8988T (cell line): Measurements from ENCODE around the gene NOA1.
A peak's percentile ranks its signal among the peaks of the same experiment; 100 is the strongest.

Experiments used
- DNase-seq: peaks from one replicate; pipeline ENCODE4 v3.0.0; 2011

Gene NOA1

DNA sequence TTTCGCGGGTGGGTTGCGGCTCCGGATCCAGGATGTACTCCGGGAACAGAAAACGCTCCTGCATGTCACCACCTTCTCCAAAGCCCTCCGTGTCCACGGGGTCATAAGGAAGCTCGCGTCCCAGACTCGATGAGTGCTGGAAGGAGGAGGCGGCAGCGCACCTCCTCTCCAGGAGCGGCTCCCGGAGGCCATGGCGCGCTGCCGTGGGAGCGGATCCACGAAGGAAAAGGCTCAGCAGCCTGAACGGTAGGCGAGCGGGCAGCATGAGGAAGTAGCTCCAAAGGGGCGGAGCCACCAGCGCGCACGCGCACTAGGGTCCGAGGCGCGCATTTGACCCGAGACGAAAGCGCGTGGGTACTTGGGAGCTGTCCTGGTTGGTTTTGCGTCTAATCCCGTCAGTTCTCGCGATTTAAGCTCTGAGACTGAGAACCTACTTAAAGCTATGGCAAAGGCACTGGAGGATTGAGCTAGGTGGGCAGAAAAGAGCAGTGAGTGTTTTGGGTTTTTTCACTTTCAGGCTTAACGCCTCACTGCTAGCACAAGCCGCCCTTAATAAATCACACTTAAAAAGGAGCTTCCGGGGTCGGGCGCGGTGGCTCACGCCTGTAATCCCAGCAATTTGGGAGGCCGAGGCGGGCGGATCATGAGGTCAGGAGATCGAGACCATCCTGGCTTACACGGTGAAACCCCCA lies at the start of gene NOA1:
Gene NOA1 (minus strand): TSS at position 286 of the 692 bp plus-strand sequence. CDS start 21 bp downstream, at position 265.
- DNase-seq: peak; percentile 75

DNA sequence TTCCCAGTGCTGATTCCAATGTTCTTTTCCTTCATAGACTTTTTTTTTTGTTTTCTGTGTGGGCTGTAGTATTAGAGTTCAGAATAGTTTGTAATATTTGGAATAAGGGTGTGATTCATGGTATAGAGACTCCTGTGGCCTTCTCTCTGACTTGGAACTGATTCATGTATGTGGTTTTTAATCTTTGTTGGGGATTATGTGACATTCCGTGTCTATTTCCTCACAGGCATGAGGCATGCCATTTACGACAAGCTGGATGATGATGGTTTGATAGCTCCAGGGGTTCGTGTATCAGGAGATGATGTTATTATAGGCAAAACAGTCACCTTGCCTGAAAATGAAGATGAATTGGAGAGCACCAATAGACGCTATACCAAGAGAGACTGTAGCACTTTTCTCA lies 45.7 kb upstream of the NOA1 start:
- DNase-seq: no peak

DNA sequence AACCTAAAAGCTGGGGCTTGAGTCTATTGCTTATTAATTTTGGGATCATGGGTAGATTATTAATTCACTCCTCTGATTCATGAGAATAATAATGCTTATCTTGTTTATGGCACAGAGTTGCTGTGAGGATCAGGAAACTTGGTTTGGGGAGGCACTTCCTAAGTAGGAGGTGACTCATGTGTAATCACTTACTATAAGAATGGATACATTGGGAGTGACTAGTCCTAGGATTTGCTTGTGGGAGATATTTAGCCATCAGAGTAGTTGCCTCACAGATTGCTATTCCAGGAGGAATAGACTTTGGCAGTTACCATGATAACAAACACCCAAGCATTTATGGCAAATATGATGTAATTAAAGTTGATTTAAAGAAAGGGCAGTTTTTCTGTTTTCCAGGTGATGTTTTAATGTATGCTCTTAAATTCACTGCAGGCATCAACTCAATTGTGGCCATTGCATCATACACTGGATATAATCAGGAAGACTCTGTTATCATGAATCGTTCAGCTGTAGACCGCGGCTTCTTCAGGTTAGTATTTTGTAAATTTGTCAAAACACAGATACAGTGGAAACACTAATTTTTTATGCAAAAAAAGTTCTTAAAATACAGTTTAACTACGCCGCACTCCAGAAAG lies 43.2 kb upstream of the NOA1 start:
- DNase-seq: no peak

DNA sequence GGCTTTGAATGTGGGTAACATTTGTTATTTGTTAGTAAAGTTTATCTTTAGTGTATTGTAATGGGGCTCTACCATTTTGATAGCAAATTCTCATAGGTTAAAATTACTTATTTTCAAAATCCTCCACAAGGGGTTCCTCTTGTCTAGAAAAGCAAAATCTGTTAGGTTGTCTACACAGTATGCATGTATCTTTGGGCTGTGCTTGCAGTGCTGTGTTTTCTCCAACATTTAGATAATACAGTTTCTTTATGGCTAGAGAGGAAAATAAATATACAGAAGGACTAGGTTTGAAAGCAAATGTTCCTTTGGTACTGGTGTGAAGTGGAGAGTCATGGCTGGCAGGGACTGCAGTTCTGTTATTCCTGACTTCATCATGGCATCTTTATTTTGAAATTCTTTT lies 41.6 kb upstream of the NOA1 start:
- DNase-seq: no peak

DNA sequence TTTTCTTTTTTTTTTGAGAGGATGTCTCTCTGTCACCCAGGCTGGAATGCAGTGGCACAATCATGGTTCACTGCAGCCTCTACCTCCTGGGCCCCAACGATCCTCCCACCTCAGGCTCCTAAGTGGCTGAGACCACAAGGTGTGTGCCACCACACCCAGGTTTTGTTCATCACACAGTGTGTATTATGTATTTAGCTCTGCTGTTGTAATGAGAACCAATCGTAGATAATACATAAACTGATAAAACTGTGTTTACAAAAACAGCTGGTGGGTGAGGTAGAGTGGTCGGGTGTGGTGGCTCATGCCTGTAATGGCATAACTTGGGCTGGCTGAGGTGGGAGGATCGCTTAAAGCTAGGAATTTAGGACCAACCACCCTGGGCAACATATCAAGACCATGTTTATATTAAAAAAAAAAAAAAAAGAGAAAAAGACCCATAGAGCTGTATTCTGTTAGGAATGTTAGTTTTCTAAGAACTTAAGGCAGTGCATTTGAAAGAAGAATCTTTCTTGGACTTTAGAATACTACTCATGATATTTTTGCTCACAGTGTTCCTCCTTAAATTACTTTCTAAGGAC lies 36.2 kb upstream of the NOA1 start:
- DNase-seq: no peak

DNA sequence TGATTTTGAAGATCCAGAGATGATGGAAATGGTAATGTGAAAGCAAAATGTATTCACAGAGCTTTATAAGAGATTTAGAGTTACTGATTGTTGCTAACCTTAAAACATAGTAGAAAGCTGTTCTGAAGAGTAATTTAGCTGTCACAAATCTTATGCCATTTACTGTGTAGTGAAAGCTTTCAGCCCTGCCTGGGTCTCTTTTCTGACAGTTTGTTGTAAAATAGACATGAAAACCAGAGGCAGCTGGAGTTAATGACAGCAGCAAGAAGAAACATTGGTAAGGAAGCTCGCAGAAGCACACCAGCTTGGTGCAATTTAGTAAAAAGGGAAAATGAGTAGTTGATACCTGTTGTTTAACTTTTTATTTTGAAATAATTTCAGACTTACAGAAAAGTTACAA lies 22.3 kb upstream of the NOA1 start:
- no peak for DNase-seq

DNA sequence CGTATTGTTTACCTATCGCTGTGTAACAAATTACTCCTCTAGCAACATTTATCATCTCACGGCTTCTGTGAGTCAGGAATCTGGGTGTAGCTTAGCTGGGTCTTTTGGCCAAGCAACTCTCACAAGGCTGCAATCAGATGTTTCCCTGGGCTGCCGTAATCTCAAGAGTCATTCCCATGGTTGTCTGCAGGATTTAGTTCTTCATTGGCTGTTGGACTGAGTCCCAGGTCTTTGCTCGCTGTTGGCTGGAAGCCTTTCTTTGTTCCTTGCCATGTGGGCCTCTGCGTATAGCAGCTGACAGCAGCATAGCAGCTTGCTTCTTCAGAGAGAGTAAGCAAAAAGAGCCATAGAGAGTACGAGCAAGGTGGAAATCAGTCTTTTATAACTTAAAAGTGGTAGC lies 18.1 kb upstream of the NOA1 start:
- no peak for DNase-seq

DNA sequence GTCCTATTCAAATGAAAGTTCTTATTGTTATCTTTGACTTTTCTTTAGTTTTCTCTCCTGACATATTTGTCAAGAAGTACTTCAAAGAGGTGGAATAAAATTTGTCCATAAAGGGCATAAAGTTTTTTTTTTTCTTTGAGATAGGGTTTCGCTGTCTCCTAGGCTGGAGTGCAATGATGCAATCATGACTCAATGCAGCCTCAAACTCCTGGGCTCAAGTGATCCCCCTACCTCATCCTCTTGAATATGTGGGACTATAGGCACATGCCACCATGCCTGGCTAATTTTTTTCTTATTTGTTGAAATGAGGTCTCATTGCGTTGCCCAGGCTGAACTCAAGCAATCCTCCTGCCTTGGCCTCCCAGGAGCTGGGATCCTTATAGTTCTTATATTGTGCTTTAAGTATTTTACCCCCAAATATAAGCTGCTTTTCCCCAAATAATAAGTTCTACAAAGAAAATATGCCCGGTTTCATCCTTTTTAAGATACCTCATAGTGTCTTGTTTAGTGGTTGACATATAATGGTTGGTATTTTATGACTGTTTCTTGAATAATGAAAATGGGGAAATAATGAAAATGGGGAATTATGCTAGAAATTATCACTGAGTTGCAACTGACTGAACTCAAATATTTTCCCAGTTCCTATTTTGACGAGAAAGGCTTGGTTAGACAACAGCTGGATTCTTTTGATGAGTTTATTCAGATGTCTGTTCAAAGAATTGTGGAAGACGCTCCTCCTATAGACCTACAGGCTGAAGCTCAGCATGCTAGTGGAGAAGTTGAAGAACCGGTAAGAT lies 12.9 kb upstream of the NOA1 start:
- DNase-seq: no peak

DNA sequence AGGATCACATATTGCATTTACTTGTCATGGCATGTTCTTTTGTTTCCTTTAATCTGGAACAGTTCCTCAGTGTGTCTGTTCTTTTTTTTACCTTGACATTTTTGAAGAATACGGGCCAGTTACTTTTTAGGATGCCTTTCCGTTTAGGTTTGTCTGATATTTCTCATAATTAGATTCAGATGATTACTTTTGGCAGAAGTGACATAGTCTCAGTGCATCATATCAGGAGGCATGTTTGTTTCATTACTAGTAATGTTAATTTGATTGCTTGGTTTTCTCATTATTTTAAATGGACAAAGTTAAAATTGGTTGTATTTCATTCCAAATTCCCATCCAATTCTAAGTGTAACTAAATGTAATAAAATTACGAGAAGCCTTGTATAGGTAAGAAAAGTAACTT lies 9.5 kb upstream of the NOA1 start:
- DNase-seq: no peak

DNA sequence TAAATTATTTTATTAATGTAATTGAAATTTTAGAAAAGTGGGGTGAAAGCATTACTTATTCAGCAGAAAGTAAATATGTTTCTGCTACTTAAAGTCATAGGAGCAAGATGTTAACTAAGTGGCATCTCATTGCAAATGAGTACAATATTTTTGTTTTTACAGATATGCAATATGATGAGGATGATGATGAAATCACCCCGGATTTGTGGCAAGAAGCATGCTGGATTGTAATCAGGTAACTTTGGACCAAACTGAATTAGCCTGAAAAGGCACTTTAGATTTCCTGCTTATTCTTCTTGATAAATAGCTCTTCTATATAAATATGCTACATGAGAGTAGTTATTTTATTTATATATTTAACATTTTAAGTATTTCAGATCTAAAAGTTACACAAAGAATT lies 8.8 kb upstream of the NOA1 start:
- DNase-seq: no peak

DNA sequence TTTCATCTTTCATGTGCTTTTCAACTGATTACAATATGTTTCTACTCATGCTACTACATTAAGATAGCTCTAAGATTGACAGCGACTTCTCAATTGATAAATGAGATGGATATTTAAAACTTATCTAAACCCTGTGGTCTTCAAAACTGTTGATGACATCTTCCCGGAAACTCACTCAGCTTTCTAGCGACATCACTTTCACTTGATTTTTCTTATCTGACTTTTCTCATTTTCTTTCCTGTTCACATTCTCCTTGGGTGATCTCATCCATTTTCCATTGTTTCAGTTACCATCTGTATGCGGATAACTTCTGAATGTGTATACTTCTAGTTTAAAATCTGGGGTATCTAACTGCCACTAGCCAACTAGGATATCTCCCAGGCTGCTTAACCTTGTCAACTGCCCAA lies 4.4 kb upstream of the NOA1 start:
- DNase-seq: no peak

DNA sequence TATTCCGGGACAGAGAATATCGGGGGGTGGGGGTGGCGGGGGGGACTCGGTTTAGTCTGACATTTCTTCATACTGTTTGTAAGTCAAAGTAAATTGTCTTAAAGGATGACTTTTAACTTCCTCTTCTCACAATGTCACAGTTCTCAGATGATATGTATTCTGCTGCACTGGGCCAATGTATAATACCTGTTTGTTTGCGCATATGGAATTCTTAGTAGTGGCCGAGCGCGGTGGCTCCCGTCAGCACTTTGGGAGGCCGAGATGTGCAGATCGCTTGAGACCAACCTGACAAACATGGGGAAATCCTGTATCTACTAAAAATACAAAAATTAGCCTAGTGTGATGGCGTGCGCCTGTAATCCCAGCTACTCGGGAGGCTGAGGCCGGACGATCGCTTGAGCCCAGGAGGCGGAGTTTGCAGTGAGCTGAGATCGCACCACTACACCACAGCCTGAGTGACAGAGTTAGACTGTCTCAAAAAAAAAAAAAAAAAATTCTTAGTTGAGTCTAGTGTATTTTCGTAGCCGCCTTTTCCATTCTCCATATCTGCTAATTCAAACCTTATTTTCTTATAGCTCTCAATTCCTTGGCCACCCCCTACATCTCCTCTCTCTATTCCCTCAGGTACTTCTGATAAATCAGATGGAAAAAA lies 2.1 kb upstream of the NOA1 start:
- DNase-seq: no peak

DNA sequence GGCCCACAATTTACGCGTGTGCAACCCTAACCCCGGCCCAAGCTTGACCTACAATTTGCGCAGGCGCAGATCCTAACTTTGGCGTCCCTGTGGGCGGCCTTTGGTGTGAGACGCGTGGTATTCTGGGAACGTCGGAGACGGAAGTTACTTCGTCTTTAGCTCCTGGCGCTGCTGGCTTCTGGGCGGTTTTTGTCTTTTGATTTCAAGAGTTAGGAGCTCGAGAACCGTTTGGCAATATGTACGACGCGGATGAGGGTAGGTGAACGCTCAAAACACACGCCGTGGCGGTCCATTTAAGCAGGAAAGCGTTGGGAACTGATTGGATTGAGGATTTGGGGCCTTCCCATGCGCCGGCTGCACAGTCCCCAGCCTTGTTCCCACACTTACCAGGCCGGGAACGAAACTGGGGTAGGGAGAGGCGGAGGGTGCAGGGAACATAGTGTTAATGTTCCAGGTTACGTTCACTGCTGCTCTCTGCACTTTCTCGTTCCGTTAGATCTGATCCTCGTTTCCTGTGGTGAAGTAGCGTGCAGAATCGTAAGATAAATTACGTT lies 1.4 kb upstream of the NOA1 start, which contains the start of gene POLR2B:
Gene POLR2B (plus strand): TSS at position 147 of the 554 bp plus-strand sequence. CDS start 90 bp downstream, at position 237.
- DNase-seq: peak; percentile 63

DNA sequence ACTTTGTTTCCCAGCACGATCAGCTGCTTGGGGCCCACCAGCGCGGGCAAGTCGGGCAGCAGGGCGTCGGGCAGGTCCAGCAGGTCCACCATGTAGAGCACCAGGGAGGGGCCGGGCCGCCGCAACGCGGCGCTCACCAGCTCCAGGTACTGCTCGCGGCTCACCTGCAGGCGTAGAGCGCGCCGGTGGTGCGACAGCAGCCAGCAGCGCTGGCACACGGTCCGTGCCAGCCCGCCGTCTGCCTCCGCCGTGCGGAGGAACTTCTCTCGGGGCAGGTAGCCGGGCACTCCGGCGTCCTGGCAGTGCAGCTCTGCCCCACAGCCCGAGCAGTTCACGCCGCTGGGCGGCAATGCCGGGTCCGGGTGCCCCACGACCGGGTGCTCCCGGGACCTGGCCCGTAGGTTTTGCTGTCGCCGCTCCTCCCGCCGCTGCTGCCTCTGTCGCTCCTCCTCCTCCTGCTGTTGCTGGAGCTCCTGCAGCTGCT lies 527 bp downstream of the NOA1 start:
- no peak for DNase-seq

DNA sequence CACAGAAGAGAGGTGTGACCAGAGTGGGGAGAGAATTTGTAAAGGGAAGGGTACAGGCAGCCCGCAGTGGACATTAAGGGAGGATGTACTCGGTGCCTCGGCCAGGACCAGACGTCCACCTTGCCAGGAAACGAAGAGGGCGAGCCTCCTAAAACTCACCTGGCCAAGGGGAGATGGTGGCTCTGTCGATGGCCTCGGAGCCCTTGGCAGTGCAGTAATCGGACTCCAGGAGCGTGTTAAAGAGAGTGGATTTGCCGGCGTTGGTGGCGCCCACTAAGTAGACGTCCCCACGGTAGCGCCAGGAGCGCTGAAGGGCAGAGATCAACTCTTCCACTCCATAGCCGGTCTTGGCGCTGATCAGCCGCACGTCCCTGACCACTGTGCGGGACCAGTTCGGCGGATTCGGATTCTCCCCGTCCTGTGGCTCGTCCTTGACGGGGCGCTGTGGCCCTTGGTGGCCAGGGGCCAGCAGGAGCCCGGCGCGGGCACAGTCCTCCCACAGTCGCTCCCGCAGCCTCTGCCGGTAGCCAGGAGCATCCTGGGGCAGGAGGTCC lies 1.0 kb downstream of the NOA1 start:
- DNase-seq: no peak

DNA sequence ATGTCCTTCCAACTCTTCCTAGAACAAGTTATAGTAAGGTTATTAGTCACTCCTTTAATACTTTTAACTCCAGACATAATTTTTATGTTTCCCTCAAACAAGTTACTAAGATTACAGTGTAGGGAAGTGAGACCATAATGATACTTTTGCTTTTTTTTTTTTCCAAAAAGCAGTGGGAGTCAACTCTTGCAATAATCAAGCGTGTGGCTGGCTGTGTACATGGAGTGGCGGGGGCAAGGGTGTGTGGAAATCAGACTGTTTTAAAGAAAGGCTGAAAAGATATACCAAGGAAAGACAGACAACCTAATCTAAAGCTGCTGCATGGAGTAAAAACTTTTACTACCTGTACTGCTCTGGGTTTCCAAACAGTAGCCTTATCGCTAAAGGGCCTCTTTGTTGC lies 4.1 kb downstream of the NOA1 start:
- no peak for DNase-seq

DNA sequence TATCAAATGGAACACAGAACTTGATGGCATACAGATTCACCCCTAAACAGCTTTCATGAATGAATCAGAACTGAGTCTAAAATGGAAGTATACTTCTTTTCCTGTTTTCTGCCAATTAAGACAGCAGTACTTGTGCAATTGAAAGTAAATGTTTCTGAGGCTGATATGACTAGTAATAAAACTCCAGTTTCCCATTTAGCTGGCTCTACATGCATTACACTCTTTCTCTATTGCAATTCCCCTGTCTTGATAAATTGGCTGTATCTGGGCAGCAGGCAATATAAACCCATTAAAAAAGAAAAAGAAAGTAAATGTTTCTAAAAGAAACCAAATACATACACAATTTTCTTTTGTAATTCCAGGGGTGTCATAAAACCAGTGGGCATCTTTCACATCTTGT lies 4.6 kb downstream of the NOA1 start:
- no peak for DNase-seq

DNA sequence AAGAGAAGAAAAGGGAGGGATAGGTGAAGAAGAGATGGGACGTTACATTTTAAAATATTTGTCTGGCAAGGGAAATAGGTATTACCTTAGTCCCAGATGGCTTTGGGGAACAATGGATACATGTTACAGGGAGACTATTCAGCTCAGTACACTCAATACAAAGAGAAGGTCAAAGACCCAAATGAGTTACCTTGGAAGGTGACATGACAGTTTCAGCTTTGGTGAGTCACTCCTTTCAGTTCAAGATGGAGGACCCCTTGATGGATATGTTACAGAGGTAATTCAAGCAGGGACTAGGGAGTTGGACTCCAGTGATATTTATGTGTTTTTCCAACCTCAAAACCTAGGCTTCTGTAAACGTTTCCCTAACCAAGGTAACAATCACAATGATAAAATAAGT lies 5.0 kb downstream of the NOA1 start:
- DNase-seq: no peak

DNA sequence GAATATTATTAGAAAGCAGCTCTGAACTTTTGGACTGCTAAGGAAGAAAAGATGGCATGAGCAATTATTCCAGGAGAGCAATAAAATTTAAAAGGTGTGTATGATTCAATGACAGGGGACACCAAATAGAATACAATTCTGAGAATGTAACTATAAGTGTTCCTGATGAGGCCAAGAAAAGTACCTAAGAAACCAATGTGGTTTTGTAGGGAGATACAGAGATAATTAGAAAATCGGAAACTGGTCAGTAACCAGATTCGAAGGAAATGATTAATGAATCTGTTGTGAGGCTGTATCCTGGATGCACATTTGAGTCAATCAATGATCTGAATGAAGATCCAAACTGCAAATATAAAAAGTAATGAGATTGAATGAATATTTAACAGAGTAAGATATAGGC lies 6.0 kb downstream of the NOA1 start:
- DNase-seq: no peak

DNA sequence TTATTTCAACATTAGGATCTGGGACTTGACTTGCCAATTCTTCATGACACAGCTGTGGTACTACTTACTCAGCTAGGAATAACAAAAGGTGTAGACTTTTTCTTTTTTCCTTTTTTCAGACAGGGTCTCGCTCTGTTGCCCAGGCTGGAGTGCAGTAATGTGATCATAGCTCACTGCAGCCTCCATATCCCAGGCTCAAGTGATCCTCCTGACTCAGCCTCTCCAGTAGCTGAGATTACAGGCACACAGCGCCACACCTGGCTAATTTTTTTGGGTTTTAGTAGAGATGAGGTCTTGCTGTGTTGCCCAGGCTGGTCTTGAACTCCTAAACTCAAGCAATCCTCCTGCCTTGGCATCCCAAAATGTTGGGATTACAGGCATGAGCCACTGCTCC lies 16.3 kb downstream of the NOA1 start:
- no peak for DNase-seq

DNA sequence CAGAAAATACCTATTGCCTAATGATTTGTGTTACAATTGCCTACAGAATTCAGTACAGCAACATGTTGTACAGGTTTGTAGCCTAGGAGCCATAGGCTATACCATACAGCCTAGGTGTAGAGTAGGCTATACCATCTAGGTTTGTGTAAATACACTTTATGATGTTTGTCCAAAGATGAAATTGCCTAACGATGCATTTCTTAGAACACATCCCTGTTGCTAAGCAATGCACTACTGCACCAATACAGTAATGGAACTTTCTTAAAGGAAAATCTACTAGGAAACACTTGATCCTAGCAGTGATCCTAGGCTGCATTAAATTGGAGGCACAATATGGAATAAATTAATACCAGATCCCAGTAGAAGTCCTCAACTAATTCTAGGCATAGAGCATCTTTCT lies 18.3 kb downstream of the NOA1 start:
- DNase-seq: no peak

DNA sequence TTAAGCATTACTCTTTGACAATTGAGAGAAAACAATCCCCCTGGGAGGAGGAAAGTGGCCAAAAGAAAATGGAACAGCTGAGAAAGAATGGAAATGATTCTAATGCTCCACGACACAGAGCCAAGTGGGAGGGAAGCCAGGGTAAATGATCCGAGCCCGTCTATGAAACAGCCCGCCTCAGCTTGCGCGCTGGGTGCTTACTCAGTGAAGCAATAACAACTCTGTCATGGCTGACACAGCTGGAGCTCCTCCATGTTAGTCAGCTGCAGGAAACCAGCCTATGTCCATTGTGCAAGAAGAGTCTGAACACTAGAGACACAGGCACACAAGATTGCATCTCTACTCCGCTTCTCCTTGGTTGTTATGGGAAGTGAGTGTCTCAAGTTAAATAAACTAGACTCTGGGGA lies 19.3 kb downstream of the NOA1 start:
- DNase-seq: no peak
